Urinary bladder (tissue), 4 donors: ENCODE results near the gene RNF141. TPM values are rescaled to one million over a fixed set of nuclear protein-coding genes. Genes with fewer than 3 reads are reported as not detected.

ENCODE experiments used
- DNase-seq: peaks from one replicate; pipeline ENCODE4 v3.0.0-alpha.2; 2015; ENCODE audit errors: extremely low spot score
- H3K27ac ChIP-seq: one replicate; pipeline ENCODE4 v1.5.1; 2013; ENCODE audit warnings: low read depth, mild to moderate bottlenecking, moderate library complexity
- H3K36me3 ChIP-seq: one replicate; pipeline ENCODE4 v1.6.1; 2013; ENCODE audit warnings: mild to moderate bottlenecking, moderate library complexity; ENCODE audit not compliant: insufficient read depth
- H3K4me1 ChIP-seq: one replicate; pipeline ENCODE4 v1.6.1; 2013; ENCODE audit warnings: mild to moderate bottlenecking, moderate library complexity; ENCODE audit not compliant: insufficient read depth
- H3K4me3 ChIP-seq: one replicate; pipeline ENCODE4 v1.5.1; 2013; ENCODE audit warnings: low read depth, low read length
- WGBS: extraction: QIAGEN DNeasy Blood & Tissue Kit; methylation state at CpG from one replicate; pipeline ENCODE4 v1.1.7; 2013; 5-methylcytosine and 5-hydroxymethylcytosine counted together
- polyA plus RNA-seq: library from polyadenylated mRNA; stranded (reverse); fragments of 200-250 nt; gene quantifications from one replicate; pipeline ENCODE4 v1.2.3, GENCODE V29; 2013
- total RNA-seq: library from RNA; depleted of rRNA; stranded (reverse); fragments of >200 nt; gene quantifications from one replicate; pipeline ENCODE4 v1.2.3, GENCODE V29; 2014
- donor health status: healthy with polysubstance abuse.
- donor health status: healthy.

Gene RNF141
- total RNA-seq (52.0 TPM), polyA plus RNA-seq (16.4 TPM)

GRCh38 chr11:10540915-10541560, at the start of gene RNF141:
RNF141 (minus strand) TSS chr11:10541187; CDS start chr11:10534158, 7,029 bp downstream.
- peaks cover 2% of the 10 kb centered on the region for H3K4me1 ChIP-seq
- WGBS, result under 1% methylated on average over 54 of the region's 54 CpGs
- no peaks in the 10 kb centered on the region for H3K36me3 ChIP-seq
- peak; percentile 85 for DNase-seq
- H3K27ac ChIP-seq, result peak within 1 kb of the TSS; percentile 93
- H3K4me3 ChIP-seq, result peak within 1 kb of the TSS; percentile 74

- 38% methylated on average over 2 of the region's 2 CpGs for WGBS
- H3K27ac ChIP-seq, result no peak overlapping the region
- peak; percentile 68 for DNase-seq
- no peak overlapping the region for H3K4me3 ChIP-seq
- no peaks in the 10 kb centered on the region for H3K36me3 ChIP-seq
- H3K4me1 ChIP-seq, result no peaks in the 10 kb centered on the region
Observed at GRCh38 chr11:10590218-10590915, 49.4 kb upstream of the RNF141 start.

GRCh38 chr11:10588904-10589303, 47.9 kb upstream of the RNF141 start:
- DNase-seq, result no peak
- 89% methylated on average over 2 of the region's 2 CpGs for WGBS
- no peaks in the 10 kb centered on the region for H3K4me1 ChIP-seq

GRCh38 chr11:10587995-10588394, 47.0 kb upstream of the RNF141 start:
- no peaks in the 10 kb centered on the region for H3K36me3 ChIP-seq
- no peak overlapping the region for H3K27ac ChIP-seq
- 82% methylated on average over 3 of the region's 3 CpGs for WGBS
- no peak for DNase-seq
- no peak overlapping the region for H3K4me3 ChIP-seq
- H3K4me1 ChIP-seq, result no peaks in the 10 kb centered on the region

More at GRCh38 chr11:10588904-10589303, 47.9 kb upstream of the RNF141 start:
- Histone ChIP-seq H3K36me3 (no peaks in the 10 kb centered on the region), H3K27ac (peak overlapping the region; percentile 60), H3K4me3 (no peak overlapping the region)

- no peaks in the 10 kb centered on the region for H3K36me3 ChIP-seq
- DNase-seq, result no peak
- H3K4me1 ChIP-seq, result no peaks in the 10 kb centered on the region
- no peak overlapping the region for H3K4me3 ChIP-seq
- H3K27ac ChIP-seq, result no peak overlapping the region
- whole genome bisulfite sequencing, result 77% methylated on average over 7 of the region's 7 CpGs
Observed at GRCh38 chr11:10587388-10587787, 46.4 kb upstream of the RNF141 start.

GRCh38 chr11:10584071-10584501, 43.1 kb upstream of the RNF141 start:
- Histone ChIP-seq H3K36me3 (no peaks in the 10 kb centered on the region), H3K4me1 (peaks cover 2% of the 10 kb centered on the region), H3K27ac (no peak overlapping the region), H3K4me3 (no peak overlapping the region)
- 12% methylated on average over 3 of the region's 3 CpGs for WGBS
- DNase-seq, result peak; percentile 88

GRCh38 chr11:10581481-10582019, 40.6 kb upstream of the RNF141 start:
- no peak overlapping the region for H3K4me3 ChIP-seq
- H3K4me1 ChIP-seq, result peaks cover 2% of the 10 kb centered on the region
- no peaks in the 10 kb centered on the region for H3K36me3 ChIP-seq
- peak overlapping the region; percentile 27 for H3K27ac ChIP-seq
- 81% methylated on average over 4 of the region's 4 CpGs for WGBS
- no peak for DNase-seq

- no peak overlapping the region for H3K27ac ChIP-seq
- WGBS, result 82% methylated on average over 4 of the region's 4 CpGs
- H3K4me3 ChIP-seq, result no peak overlapping the region
- no peaks in the 10 kb centered on the region for H3K36me3 ChIP-seq
- no peak for DNase-seq
- peaks cover 2% of the 10 kb centered on the region for H3K4me1 ChIP-seq
Observed at GRCh38 chr11:10580623-10581022, 39.6 kb upstream of the RNF141 start.

GRCh38 chr11:10579700-10580099, 38.7 kb upstream of the RNF141 start:
- H3K36me3 ChIP-seq, result no peaks in the 10 kb centered on the region
- WGBS, result 89% methylated on average over 3 of the region's 3 CpGs
- no peak for DNase-seq
- H3K4me3 ChIP-seq, result no peak overlapping the region
- peaks cover 2% of the 10 kb centered on the region for H3K4me1 ChIP-seq
- no peak overlapping the region for H3K27ac ChIP-seq

- H3K27ac ChIP-seq, result no peak overlapping the region
- H3K4me3 ChIP-seq, result no peak overlapping the region
- 90% methylated on average over 4 of the region's 4 CpGs for WGBS
- no peak for DNase-seq
- no peaks in the 10 kb centered on the region for H3K36me3 ChIP-seq
- peaks cover 2% of the 10 kb centered on the region for H3K4me1 ChIP-seq
Observed at GRCh38 chr11:10576035-10576398, 35.0 kb upstream of the RNF141 start.

GRCh38 chr11:10575346-10576034, 34.5 kb upstream of the RNF141 start:
- WGBS, result 87% methylated on average over 3 of the region's 3 CpGs
- Histone ChIP-seq H3K4me1 (peaks cover 2% of the 10 kb centered on the region), H3K27ac (no peak overlapping the region), H3K4me3 (no peak overlapping the region), H3K36me3 (no peaks in the 10 kb centered on the region)
- DNase-seq, result no peak

- no peaks in the 10 kb centered on the region for H3K4me1 ChIP-seq
- H3K27ac ChIP-seq, result no peak overlapping the region
- H3K36me3 ChIP-seq, result no peaks in the 10 kb centered on the region
- H3K4me3 ChIP-seq, result no peak overlapping the region
- WGBS, result 80% methylated on average over 3 of the region's 3 CpGs
- DNase-seq, result no peak
Observed at GRCh38 chr11:10573556-10573955, 32.6 kb upstream of the RNF141 start.

- no peak for DNase-seq
- Histone ChIP-seq H3K27ac (no peak overlapping the region), H3K4me3 (no peak overlapping the region), H3K36me3 (no peaks in the 10 kb centered on the region), H3K4me1 (no peaks in the 10 kb centered on the region)
Observed at GRCh38 chr11:10573028-10573427, 32.0 kb upstream of the RNF141 start.

GRCh38 chr11:10572533-10572932, 31.5 kb upstream of the RNF141 start:
- no peaks in the 10 kb centered on the region for H3K4me1 ChIP-seq
- 93% methylated on average over 2 of the region's 2 CpGs for WGBS
- no peak overlapping the region for H3K4me3 ChIP-seq
- DNase-seq, result no peak
- no peak overlapping the region for H3K27ac ChIP-seq
- no peaks in the 10 kb centered on the region for H3K36me3 ChIP-seq
